Measurements from ENCODE around the gene FCRL1.

The FCRL1 gene, protein sequence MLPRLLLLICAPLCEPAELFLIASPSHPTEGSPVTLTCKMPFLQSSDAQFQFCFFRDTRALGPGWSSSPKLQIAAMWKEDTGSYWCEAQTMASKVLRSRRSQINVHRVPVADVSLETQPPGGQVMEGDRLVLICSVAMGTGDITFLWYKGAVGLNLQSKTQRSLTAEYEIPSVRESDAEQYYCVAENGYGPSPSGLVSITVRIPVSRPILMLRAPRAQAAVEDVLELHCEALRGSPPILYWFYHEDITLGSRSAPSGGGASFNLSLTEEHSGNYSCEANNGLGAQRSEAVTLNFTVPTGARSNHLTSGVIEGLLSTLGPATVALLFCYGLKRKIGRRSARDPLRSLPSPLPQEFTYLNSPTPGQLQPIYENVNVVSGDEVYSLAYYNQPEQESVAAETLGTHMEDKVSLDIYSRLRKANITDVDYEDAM

DNA sequence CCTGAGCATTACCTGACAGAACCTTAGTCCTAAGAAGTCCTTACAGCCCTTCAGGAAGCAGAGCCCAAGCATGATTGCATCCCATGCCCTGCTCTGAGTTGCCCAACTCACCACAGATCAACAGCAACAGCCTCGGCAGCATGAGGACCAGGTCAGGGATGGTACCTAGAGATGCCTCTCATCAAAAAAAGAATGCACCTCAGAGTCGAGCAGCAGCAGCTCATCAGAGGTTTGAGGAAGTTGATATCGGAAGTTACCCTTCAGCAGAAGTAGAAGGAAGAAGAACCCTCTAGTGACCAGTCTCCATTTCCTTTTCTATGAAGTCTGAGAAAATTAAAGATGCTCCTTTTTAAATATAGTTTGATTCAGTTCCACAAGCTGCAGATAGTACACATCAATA, at the start of gene FCRL1:
FCRL1 (minus strand) TSS at position 225 of the 400 bp plus-strand sequence; CDS start at position 142, 83 bp downstream.
- DNase-seq (ENCODE audit: low read depth) = no peak

DNA sequence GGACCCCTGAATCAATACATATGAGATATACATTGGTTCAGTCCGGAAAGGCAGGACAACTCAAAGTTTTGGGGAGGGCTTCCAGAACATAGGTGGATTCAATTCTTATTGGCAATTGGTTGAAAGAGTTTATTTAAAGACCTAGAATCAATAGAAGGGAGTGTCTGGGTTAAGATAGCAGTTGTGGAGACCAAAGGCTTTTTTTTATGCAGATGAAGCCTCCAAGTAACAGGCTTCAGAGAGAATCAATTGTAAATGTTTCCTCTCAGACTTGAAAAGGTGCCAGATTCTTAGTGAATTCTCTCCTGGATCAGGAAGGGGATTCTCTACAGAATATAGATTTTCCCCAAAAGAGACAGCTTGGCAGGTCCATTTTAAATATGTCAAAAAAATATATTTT, 48.7 kb upstream of the FCRL1 start:
- no peak for DNase-seq (ENCODE audit: low read depth)

DNA sequence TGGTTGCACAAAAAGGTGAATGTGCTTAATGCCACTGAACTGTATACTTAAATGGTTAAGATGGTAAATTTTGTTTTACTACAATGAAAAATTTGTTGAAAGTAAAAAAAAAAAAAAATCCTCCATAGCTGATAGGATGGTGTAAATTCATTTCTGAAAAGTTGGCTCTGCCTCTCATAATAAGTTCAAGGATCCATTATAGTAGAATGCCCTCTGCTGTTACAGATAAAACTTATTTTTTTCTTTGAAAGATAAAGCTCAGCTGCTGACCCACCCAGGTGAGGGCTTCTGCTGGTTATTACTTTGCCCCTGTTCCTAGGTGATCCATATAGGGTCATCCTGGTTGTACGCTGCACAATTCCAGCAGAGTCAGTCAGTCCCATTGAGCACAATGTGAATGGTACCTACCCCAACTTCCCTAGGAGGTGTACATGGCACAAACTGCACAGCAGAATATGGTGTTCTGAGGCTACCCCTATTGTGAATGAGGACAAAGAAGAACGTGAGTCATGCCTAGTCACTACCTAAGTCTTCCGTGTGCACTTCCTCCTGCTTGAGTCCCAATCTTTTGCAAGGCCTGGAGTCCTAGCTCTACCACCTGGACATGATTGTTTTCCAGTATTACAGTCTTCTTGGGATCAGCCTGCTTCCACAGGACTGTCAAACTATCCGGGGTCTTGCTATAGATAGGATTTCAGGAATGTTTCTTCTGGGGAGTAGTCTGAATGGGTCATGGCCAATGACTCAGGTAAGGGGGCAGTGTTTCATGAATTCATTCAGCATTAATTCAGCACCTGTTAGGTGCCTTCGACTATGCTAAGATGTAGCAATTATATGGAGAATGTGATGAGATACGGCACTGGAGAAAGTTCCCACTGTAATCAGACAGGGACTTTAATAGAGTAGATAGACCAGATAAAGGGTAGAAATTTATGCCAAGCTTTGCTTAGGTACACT, 42.5 kb upstream of the FCRL1 start:
- no peak for DNase-seq (ENCODE audit: low read depth)

DNA sequence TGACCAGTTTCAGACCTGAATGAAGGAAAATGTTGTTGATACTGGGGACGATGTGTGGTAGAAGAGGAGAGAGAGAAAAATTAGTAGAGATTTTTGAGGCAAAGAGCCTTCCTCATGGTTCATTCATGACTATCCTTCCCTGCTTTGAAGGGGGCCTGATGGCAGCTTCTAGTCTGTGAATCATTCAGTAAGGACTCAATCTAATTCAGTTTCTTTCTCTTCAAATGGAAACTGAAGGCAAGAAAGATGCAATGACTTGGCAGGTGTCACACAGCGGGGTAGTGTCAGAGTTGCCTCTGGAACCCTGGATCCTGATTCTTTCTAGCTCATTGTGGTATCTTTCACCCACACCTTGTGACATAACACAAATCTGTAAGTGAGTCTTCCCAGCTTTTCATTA, 36.6 kb upstream of the FCRL1 start:
- DNase-seq (ENCODE audit: low read depth) = no peak

DNA sequence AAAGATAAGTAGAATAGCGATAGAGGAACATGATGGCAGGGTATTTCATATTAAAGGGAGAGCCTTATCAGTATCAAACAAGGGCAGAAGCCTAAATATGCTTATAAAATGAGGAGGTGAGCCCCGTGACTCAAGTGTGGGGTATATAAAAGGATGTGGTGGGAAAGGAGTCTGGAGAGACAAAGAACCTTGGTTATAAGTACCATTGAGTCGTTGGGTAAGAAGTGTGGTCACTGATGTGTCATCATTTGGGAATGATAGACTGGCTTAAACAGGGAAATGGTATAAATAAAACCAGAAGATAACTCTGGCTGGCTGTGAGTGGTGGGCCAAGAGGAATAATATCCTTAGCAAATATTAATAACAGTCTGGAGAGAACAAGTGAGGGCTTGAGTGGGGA, 32.6 kb upstream of the FCRL1 start:
- no peak for DNase-seq (ENCODE audit: low read depth)

DNA sequence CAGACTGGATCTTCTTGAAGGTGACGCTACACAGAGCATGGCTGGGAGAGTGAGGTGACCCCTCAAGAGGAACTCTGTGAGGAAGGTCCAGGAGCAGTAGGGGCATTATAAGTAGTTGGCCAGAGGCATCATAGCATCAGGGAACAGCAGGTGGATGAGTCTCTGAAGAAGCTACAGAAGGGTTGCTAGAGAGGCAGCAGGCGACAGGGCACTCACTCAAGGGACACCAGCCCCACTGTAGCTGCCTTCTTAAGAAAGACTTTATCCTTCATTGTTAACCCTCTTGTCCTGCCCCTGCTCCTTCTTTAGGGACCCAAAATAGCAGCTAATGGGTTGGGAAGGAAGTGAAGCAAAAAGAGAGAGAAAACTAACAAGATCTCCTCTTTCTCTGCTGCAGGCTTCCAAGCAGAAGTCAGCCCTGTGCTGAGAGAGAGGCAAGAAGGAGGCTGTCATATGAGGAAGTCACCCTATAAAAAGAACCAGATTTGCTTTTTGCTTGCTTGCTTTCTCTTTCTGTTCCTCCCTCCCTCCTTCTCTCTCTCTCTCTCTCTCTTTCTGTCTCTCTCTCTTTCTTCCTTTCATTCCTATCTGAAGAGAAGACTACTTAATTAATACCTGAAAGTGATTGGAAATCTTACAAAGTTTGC, 29.4 kb upstream of the FCRL1 start:
- DNase-seq (ENCODE audit: low read depth) = no peak

DNA sequence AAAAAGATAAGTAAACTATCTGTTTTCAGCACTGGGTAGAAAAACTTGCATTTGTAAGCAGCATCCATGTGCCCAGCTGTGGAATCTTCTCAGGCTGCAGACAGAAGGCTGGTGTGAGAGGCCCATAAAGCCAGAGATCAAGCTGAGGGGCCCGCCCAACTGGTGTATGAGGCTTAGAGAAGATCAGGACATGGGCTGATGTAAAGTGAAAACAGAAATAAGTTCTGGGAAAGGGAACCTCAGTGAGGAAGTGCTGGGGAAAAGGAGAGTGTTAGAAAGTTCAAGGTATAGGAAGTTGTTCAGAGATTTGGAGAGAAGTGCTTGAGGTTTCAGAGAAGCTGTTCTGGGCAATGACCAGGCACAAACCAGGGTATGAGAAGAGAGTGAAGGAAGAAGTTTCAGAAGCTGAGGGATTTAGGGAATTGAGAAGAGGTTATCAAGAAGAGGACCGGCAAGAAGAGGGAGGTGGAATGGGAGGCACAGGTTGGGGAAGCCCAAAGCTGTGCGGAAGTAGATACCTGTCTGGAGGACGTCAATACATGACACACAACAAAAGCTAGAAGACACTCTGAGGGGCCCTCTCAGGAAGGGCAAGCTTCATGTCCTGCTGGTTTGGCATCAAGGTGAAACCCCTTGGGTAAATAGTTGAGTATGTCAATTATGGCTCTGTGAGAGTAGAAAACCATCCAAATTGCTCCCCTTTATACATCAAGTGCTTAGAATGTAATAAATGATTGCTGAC, 24.3 kb upstream of the FCRL1 start:
- no peak for DNase-seq (ENCODE audit: low read depth)

DNA sequence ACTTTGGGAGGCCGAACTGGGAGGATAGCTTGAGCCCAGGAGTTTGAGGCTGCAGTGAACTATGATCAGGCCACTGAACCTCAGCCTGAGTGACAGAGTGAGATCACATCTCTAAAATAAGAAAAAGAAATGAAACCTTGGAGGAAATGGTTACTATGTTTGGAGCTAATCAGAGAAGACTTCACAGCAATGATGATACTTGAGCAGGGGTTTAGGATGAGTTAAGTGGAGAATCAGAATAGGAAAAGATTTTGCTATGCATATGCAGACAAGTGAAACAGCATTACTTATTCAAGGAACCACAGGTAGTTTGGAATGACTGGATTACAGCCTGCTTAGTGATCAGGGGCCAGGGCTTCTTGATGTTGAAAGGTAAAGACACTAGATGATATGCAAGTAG, 23.0 kb upstream of the FCRL1 start:
- no peak for DNase-seq (ENCODE audit: low read depth)

DNA sequence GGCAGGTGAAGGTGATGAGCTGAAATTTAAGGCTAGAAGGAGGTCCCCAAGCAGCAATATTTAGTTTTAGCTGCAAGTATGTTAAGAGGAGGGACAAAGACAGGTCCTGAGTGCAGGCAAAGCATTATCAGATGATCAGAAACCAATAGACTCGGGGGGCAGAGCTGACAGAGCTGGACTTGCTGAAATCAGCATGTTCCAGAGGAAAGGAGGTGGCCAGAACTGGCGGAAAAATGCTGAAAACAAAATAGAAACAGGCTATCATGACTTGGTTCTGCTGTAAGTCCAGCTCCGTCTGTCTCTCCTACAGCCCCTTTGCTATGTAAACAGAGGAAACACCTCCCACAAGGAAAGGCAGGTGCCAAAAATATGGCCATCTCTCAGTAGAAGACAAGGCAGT, 21.8 kb upstream of the FCRL1 start, which contains the start of gene CD5L:
CD5L (minus strand) TSS at position 101 of the 400 bp plus-strand sequence. CDS start 107 bp downstream, outside the sequence.
- DNase-seq (ENCODE audit: low read depth) = no peak

DNA sequence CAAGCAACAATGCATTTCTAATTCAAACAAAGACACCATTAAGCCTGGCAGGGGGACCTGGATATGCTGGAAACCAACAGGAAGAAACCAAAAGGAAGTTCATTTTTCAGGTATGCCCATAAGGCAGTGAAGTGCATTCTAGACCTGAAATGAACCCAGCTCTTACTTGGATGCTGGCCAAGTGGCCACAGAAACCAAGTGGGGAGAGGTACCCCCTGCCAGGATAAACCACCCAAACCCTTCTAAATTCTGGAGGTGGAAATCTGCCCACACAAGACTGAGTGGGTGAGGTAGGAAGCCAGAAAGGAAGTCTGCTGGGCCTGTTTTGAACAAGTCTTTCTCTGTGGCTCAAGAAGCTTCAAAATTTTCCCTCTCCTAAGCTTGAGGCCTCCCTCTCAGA, 19.0 kb upstream of the FCRL1 start:
- no peak for DNase-seq (ENCODE audit: low read depth)

DNA sequence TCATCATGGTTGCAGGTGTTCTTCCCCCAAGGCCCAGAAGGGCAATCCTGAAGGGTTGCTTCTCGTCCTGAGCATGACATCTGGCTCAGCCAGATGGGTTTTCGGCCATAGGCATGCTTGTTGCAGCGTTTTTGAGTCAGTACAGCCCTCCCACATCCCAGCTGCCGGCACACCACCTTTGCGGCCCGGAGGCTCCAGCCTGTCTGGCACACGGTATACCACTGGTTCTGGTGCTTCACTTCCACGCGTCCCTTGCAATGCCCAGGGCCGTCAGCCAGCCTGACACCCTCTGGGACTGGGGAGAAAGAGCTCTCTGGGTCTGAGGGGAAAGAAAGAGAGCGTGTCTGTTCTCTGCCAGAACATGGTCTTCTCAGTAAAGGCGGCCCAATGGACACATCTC, 14.5 kb upstream of the FCRL1 start:
- DNase-seq (ENCODE audit: low read depth) = no peak

DNA sequence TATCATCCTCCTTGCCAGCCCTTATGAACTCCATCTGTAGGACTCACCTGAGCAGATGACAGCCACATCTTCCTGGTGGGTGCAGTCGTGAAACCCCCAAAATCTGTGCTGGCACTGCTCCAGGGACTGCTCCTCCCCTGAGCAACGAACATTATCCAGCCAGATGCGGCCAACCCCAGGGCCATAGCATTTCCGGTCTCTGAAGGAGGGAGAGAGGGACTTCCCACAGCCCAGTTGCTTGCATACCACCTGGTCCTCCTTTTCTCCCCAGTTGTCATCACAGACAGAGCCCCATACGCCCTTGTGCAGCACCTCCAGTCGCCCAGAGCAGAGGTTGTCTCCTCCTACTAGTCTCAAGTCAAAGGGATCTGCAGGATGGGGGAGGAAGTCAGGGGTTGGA, 13.2 kb upstream of the FCRL1 start:
- no peak for DNase-seq (ENCODE audit: low read depth)

DNA sequence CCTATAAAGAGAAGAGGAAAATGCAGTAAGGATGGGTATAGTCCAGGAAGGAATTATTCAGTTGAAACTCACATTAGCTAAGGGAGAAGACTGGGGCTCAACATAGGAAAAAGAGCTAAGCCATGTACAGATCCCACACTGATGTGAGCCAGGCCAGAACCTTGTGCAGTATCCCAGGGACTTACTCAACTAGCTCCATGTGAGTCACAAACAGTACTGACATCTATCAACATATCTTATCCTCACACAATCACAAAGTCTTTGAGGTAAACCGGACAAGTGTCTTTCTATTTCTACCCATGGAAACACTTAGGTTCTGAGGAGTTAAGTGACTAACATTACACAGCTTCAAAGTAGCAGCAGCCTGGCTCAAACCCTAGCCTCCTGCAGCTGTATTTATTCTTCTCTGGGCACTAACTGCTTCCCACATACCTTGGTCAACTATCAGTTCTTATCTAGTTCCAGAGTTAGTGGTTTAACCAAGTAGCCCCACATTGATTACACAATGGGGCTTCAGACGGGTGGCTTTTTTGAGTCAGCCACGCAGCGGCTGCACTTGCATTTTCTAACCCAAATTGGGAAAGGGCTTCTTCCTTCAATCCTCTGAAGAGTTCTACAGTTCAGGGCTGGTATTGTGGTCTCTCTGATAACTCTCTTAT, 12.2 kb upstream of the FCRL1 start:
- no peak for DNase-seq (ENCODE audit: low read depth)

DNA sequence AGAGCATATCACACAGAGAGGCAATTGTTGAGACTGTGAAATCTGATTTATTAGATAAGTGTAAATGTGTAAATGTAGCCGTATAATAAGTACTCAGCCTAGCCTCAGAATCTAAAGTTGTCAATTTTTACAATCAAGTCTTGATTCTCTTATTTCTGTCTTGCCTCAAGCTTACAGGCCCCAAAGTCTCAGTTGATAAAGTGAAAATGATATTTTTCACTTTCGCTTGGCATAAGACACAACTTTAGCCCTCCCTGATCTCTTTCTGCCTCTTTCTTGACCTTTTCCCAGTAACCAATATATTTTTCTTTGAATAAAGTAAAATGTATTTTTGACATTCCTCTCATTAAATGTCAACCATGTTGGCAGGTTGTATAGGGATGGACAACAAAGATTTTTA, 11.0 kb upstream of the FCRL1 start:
- no peak for DNase-seq (ENCODE audit: low read depth)

DNA sequence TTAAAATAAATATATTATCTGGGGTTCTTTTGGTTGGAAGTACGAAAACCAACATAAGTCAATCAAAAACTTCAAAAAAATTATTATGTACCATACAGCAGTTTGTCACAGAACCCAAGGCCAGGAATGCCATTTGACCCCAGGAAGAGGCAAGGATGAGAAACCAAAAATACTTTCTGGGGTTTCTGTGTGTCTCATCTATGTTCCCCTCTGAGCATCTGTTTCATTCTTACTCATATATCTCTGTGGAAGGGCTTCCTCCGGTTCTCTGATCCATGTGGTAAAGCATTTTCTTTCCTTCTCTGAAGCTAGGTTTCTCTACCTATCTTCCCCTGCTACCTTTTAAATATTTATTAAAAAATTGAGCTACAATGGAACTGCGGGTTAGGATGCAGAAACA, 9.8 kb upstream of the FCRL1 start:
- DNase-seq (ENCODE audit: low read depth) = no peak

DNA sequence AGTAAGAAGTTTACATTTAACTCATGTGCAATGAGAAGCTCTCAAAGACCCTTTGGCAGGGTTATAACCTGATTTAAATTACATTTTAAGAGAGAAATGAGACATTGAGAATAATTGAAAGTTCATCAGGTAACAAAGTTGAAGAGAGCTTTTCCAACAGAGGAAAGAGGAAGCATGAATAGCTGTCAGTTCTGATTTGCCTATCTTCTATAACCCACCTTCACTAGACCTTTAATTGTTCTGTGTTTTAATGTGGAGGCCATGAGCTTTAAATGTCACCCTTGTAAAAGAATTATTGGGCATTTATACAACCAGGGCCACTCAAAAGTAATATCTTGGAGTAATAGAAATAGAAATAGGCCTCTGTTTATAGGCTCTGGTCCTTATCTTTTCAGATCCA, 9.3 kb upstream of the FCRL1 start:
- DNase-seq (ENCODE audit: low read depth) = no peak

DNA sequence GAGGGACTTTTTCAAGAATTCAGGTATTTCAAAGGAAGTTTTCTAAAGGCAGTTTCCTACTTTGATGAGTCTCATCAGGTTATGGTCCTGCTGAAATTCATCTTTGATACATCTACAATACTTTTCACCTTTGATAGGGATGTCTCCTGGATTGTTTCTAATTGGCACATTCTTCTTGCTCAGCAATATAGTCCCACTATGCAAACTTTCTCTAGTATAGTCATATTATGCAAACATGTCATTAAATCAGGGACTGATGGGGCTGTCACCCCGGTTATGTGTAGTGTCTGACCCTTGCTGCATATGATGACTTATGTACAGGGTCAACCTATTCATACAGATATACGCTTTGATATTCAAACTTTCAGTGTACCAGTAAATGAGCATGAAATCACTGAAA, 379 bp upstream of the FCRL1 start:
- DNase-seq (ENCODE audit: low read depth) = no peak

DNA sequence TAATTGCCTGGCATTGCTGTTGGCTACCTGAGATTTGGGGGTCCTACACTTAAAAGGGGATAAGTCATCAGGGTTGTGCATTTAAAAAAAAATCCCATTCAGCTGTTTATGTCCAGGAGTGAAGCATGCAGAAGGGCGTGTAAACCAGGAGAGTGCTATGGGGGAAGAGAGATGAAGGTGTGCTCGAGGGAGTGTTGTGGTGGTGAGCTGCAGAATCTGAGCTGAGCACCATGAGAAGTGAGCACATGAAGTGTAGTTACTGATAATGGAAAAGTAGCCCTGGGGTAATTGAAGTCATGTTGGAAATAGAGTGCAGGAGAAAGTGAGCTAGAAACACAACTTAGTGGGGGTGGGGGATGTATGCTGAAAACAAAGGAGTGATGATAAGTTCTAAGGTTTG, 705 bp downstream of the FCRL1 start:
- DNase-seq (ENCODE audit: low read depth) = no peak

DNA sequence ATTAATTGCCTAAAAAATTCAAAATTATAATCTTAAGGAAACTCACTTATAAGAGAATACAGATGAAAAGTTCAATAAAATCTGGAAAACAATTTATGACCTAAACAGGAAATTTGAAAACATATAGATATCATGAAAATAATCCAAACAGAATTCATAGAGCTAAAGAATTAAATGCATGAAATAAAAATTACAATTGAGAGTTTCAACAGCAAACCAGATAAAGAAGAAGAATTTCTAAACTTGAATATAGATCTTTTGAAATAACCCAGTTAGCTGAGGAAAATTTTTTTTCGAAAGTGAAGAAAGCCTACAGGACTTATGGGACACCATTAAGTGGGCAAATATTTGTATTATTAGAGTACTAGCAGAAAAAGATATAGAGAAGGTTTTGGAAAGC, 6.7 kb downstream of the FCRL1 start:
- no peak for DNase-seq (ENCODE audit: low read depth)

DNA sequence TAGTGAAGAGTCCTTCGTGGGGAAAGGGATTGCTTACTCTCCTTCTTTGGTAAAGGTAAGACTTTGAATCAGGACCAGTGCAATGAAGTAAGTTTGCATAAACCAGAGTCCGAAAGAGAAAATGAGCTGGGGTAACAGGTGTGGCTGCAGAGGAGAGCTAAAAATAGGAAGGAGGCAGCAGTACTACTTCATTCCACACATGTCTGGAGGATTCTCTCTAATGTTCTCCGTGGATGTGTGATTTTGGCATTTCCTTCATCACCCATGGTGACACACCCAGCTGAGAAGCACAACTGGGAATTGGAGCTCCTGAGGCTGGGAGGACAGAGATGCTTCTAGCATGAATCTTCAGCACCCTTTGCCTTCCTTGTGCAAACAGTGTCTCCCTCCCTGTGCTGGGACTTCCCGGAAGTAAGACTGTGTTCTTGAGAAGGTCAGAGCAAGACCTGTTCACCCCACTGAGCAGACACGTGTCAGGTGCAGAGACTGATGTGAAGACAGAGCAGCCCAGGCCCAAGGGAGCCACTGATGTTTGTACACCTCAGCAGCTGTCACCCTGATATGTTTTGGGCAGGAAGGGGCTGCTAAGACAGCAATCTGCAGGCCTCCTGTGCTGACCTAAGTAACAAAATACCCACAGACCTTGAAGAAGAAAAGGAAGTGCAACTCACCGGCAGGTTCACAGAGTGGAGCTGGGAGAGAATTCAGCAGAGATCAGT, 13.3 kb downstream of the FCRL1 start:
- no peak for DNase-seq (ENCODE audit: low read depth)

DNA sequence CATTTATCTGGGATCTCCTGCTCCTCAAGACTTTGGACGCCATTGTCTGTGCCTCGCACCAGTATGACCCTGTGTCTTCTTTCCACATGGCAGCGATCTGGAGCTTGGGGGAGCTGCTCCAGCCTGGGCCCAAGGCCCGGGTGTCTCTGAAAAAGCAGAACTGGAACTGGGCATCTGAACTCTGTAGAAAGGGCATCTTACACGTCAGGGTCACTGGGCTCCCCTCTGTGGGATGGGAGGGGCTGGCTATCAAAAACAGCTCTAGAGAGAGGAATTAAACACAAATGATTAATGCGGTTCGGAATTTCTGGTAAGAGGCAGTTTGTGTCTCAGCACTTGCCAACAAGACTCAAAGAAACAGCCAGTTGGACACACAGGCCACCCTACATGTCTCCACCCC, 16.1 kb downstream of the FCRL1 start:
- no peak for DNase-seq (ENCODE audit: low read depth)

Data from GM04504 (cell line).